ENCODE results near the gene EPB41L3.
"Not testable (repeated sequence)": the region's sequence is repeated elsewhere in the genome, so short reads cannot be mapped to it uniquely, and the experiment has no call there.

EPB41L3 gene

DNA sequence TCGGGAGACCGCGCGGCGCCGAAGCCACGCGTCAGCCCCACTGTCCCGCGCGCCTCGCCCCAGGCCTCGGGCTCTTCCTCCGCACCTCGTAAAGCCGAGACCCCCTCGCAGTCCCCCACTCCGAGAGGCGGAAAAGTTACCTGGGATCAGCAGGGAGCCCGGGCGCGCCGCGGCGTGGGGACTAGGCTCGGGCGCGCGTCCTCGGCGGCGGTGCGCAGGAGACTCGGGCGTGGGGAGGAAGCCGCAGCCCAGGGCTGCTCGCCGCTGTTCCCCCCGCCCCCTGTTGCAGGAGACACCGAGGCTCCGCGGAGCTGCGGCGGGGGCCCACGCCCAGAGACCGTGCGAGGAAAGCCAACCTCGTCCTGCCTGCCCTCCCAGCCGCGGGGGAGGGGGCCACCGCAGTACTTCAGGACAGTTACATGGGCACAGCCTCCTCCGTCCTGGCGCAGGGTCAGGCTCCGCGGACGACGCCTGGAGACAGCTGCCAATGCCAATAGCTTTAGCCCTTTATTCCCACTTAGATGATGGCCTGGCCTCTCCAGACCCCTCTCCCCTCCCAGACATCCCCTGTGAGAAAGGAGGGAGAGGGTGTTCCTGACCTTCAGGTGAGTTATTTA lies at the start of gene EPB41L3:
TSS of gene EPB41L3 (minus strand) at position 225 of the 617 bp plus-strand sequence. CDS start 54,814 bp downstream, outside the sequence.
- DNase-seq = no peak

- DNase-seq = no peak
Measured at GRCh38 chr18:5588529-5588928, 44.7 kb upstream of the EPB41L3 start.

GRCh38 chr18:5585653-5586052 lies 41.9 kb upstream of the EPB41L3 start:
- no peak for DNase-seq

GRCh38 chr18:5584746-5585417 lies 41.1 kb upstream of the EPB41L3 start:
- DNase-seq = no peak

- DNase-seq = no peak
Measured at GRCh38 chr18:5582849-5583681, 39.3 kb upstream of the EPB41L3 start.

DNA sequence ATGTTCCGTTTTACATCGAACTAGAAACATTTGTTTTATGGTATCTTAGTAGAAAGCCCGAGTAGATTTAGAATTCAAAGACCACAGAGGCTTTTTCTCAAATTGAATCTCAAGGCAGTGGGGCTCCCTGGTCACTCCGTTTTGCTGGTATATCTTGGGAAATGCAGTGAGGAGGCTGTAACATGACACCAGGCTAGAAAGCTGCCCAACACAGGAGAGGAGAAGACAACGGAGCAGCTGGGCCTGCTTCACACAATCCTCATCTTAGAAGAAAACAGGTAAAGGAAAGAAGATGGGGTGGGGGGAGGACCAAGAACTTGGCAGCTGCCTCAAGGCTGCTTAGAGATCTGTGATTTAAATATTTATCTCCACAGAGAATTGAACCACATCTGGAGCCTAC lies 38.3 kb upstream of the EPB41L3 start:
- DNase-seq = no peak

DNA sequence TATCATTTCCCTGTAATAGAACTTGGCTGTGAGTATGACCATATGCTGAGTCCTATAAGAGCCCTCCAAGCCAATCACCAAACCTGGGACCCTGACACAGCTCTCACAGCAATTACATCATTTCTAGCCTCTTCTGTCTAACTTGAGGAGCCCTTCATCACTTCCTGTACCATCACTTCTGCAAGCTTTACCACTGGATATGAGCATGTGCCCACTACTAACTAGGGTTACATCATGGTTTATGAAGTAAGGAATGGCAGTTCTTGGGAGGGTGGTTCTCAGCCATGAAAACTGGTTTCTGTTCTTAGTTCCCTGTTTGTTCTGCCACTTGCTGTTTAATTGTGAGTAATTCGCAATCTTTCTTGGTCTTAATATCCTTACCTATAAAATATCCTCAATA lies 31.0 kb upstream of the EPB41L3 start:
- DNase-seq = no peak

DNA sequence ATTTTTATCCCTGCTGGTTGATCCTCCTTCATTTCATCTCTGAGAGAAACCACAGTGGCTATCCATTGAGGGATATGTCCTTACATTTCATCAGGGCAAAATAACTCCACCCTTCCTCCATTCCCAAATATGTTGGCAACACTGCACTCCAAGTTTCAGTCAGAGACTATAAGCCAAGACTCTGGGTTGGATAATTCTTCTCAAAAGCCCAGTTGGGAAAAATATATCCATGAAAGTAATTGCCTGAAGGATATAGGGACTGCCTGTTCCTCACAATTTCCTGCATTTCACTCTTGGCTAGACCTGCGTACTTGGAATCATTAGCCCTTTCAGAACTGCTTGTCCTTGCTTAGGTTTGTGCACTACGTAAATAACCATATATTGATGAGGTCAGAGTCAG lies 27.9 kb upstream of the EPB41L3 start:
- no peak for DNase-seq

DNA sequence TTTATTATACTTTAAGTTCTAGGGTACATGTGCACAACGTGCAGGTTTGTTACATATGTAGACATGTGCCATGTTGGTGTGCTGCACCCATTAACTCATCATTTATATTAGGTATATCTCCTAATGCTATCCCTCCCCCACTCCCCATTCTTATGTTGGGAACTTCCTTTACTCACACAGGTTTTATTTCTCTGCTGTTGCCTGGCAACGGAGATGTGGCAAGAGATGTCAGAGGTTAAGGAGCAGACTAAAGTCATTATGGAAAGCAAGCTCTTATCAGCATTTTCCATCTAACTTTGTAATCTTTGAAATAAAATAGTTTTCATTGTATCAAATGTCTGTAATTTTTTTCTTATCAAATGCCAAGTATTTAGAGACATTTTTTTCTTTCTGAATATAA lies 26.8 kb upstream of the EPB41L3 start:
- not testable (repeated sequence) for DNase-seq

GRCh38 chr18:5568416-5568815 lies 24.6 kb upstream of the EPB41L3 start:
- DNase-seq = no peak

DNA sequence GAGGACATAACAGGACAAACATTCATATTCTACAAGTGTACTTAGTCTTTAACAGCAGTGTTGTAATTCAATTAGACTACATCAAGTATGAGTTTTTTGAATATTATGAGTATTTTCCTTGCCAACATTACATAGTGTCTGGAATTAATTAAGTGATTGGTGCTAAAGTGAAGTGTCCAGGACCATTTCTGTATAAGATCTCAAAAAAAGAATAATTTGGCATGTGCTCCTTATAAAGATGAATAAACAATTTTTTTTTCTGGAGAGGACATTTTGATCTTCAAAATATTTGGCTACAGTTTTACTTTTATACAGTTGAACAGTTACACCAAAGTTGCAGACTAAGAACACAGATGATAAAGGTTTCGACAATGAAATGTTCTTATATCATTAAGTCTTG lies 15.1 kb upstream of the EPB41L3 start:
- DNase-seq = no peak

- DNase-seq = no peak
Measured at GRCh38 chr18:5556310-5556974, 12.6 kb upstream of the EPB41L3 start.

- DNase-seq = no peak
Measured at GRCh38 chr18:5554629-5555028, 10.8 kb upstream of the EPB41L3 start.

- no peak for DNase-seq
Measured at GRCh38 chr18:5546660-5547059, 2.9 kb upstream of the EPB41L3 start.

GRCh38 chr18:5543036-5543680 lies 639 bp downstream of the EPB41L3 start:
- DNase-seq = no peak

DNA sequence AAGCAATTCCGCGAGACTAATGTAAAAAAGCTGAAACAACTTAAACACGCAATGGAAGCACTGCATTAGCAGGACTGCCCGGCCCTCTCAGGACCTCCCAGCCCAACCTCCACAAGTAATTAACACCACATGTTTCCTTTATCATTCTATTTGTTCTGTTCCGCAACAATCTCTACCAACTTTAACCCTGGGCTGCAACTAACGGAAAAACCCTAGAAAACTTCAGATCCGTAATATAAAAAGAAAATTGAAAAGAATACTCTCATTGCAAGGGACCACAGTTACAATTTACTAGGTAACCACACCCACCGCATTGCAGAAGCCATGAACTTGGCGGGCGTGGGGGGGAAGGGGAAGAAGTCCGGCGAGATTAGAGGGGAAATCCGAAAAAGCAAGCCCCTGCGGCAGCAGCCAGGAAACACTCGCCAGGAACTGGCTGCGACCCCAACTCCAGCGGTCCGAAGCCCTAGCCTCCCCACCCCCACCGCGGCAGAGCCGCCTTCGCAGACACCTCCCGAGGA lies 1.2 kb downstream of the EPB41L3 start:
- no peak for DNase-seq

DNA sequence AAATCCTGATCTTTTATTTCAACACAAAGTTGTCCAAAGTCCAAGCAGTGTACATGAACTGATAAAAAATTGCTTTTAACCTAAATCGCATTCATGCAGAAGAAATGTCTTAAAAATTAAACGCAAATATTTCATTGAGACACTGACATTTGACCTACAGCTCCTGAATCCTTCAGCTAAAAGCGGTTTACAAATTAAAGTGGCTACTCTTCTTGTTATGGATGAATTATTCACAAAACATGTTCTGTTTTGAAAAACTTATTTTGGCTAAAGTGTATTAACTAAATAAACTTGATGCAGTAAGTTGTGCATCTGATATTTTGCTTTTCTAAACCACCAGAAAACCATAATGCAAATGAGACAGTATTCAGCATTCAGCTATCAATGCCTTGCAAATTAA lies 2.2 kb downstream of the EPB41L3 start:
- no peak for DNase-seq

DNA sequence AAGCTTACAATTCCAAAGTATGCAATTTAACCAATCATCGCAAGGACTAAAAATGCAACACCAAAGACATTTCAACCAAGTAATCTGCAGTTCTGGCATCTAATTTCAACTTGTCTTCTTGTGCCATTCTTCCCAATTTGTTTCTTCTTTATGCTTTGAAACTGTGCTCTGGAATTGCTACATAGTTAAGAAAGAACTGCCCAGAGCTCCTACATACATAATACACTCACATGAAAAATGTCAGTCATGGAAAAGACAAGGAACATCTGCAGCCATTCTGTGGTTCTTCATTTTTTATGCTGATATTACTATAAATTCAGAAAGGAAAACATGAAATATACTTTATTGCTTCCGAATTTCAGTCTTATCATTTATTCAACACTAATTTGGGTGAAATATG lies 4.4 kb downstream of the EPB41L3 start:
- no peak for DNase-seq

DNA sequence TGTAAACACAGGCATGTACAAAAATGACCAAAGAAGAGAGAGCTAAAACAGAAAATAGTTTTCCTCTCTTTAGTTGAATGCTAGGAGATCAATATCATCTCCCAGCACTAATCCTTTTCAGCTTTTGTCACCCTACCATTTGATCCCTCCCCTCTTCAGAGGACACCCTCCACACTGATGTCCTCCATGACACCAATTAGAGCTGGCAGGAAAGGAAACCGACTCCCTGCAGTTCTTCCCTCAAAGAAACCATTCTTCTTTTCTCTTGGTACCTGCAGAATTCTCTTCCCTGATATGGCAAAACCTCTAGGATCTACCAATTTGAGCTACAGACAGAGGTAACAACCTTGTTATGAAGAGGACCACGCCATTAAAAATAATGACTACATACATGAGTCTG lies 5.3 kb downstream of the EPB41L3 start:
- DNase-seq = no peak

- DNase-seq = no peak
Measured at GRCh38 chr18:5537860-5538259, 5.9 kb downstream of the EPB41L3 start.

- DNase-seq = peak; percentile 9
Measured at GRCh38 chr18:5534845-5535244, 9.0 kb downstream of the EPB41L3 start.

DNA sequence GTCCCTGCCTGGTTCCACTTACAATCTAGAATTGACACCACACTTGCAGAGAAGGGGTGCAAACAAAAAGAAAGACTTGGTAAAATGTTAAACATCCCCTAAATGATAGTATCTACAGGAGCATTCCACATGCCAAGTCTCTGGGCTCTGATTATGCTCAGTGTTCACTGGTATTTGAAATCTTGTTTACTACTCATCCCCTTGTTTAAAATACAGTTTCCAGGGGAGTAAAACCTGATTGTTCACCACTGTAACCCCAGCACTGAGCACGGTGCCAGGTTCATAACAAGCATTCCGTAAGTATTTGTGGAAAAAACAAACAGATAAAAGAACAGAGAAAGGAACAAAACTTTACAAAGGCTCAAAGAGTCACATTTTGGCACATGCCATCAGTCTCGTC lies 11.7 kb downstream of the EPB41L3 start:
- no peak for DNase-seq
